Measurements from ENCODE around the gene STK40.

DNA sequence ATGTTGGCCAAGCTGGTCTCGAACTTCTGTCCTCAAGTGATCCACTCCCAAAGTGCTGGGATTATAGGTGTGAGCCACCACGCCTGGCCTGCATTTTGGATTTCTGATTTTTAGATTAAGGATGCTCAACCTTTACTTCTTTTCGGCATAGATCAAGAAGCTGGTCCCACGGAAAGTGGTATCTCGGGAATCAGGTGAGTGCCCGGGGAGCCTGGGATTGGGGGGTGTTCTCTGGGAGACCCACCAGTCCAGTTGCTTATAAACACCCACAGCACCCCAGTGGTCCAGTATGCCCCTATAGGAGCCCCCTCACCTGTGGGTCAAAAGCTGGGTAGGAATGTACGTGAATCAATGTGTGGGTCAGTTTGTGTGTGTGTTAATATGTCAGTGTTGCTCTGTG, 76.3 kb downstream of the STK40 start:
- TF ChIP-seq, protein P1, sequence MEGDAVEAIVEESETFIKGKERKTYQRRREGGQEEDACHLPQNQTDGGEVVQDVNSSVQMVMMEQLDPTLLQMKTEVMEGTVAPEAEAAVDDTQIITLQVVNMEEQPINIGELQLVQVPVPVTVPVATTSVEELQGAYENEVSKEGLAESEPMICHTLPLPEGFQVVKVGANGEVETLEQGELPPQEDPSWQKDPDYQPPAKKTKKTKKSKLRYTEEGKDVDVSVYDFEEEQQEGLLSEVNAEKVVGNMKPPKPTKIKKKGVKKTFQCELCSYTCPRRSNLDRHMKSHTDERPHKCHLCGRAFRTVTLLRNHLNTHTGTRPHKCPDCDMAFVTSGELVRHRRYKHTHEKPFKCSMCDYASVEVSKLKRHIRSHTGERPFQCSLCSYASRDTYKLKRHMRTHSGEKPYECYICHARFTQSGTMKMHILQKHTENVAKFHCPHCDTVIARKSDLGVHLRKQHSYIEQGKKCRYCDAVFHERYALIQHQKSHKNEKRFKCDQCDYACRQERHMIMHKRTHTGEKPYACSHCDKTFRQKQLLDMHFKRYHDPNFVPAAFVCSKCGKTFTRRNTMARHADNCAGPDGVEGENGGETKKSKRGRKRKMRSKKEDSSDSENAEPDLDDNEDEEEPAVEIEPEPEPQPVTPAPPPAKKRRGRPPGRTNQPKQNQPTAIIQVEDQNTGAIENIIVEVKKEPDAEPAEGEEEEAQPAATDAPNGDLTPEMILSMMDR (IDR thresholded peaks at IDR 0.05): no peak
- TF ChIP-seq POLR2A (IDR thresholded peaks at IDR 0.05): no peak
